HUES48 (cell line): ENCODE measurements around the gene ESRRB.

ENCODE experiments used
- H3K27ac ChIP-seq: one replicate; pipeline ENCODE4 v1.7.0; 2013; ENCODE audit warnings: low read depth, low read length, inconsistent platforms
- H3K27me3 ChIP-seq: 2 replicates; pipeline ENCODE4 v1.6.1; 2013; ENCODE audit warnings: mild to moderate bottlenecking, low read length; ENCODE audit not compliant: control insufficient read depth, insufficient read depth
- H3K36me3 ChIP-seq: 2 replicates; pipeline ENCODE4 v1.6.1; 2013; ENCODE audit warnings: low read length; ENCODE audit not compliant: control insufficient read depth, insufficient read depth
- H3K4me1 ChIP-seq: 2 replicates; pipeline ENCODE4 v1.6.1; 2013; ENCODE audit warnings: mild to moderate bottlenecking, low read length; ENCODE audit not compliant: control insufficient read depth, insufficient read depth
- H3K4me3 ChIP-seq: 2 replicates; pipeline ENCODE4 v1.5.1; 2013; ENCODE audit warnings: mild to moderate bottlenecking, low read depth, low read length
- H3K9ac ChIP-seq: 2 replicates; pipeline ENCODE4 v1.6.1; 2013; ENCODE audit warnings: mild to moderate bottlenecking, low read depth, low read length, moderate library complexity
- H3K9me3 ChIP-seq: 2 replicates; pipeline ENCODE4 v1.6.1; 2013; ENCODE audit warnings: low read length; ENCODE audit not compliant: control insufficient read depth, insufficient read depth

Gene ESRRB

DNA sequence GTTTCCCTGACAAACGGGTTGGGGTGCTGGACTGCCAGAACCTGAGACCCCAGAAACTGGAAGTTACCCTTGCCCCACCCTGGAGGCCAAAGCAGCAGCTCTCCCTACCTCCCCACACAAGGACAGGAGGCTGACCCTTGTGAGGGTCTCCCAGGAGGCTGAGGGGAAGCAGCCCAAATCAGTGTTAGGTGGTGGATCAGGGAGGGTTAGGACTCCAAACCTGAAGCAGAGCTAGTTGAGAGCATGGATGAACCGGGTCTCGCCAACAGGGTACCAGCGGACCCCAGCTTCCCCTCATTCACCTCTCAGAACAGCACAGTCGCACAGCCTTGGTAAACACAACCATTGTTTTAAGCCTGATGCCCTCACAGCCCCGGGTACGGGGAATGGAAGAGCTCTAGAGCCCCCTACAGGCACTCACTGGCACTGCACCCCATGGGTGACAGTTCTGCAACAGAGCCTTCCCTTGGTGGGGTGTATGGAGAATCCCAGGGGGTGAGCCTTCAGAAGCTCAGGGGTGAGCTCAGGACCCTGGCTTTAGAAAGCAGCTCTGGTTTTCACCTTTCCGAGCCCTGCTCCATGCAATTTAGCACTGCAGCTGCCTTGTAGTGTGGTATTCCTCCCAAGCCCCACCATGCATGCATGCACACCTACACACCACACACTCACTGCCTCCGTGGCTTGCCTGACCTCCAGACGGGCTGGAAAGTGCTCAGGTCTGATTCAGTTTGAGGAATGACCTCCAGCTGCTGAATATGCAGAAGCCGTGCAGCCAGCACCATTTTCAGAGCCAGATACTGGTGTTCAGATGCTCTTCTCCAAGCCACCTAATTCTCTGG is 11.2 kb downstream of the ESRRB start:
- no peaks in the 10 kb centered on the region for H3K36me3 ChIP-seq
- H3K9ac ChIP-seq, result no peak overlapping the region
- H3K4me3 ChIP-seq, result no peak overlapping the region
- peaks cover 4% of the 10 kb centered on the region; the same call in 1 of the 2 replicates for H3K4me1 ChIP-seq
- peaks cover 11% of the 10 kb centered on the region; the same call in 1 of the 2 replicates for H3K27me3 ChIP-seq
- H3K27ac ChIP-seq, result no peak overlapping the region
- H3K9me3 ChIP-seq, result no peaks in the 10 kb centered on the region

DNA sequence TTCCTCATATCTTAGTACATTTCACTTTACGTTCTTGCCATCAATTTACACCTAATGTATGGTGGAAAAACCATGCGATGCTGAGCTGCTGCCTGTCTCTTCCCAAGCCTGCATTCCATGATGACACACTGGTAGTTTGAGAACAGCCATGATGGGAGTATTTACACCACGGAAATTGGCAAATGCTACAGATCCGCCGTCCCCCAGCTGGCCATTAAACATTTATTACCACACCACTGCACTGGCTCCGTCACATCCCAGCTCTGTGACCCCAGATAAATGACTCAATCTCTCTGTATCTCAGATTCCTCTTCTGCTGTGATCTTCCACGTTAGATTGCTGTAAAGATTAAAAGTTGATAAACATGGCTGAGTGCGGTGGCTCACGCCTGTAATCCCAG is 13.9 kb downstream of the ESRRB start:
- H3K36me3 ChIP-seq, result no peaks in the 10 kb centered on the region
- no peak overlapping the region for H3K9ac ChIP-seq
- no peaks in the 10 kb centered on the region for H3K9me3 ChIP-seq
- peaks cover 4% of the 10 kb centered on the region; the same call in 1 of the 2 replicates for H3K4me1 ChIP-seq
- H3K27ac ChIP-seq, result no peak overlapping the region
- H3K4me3 ChIP-seq, result no peak overlapping the region
- 0 out of 2 replicates have a peak, but pooled peaks cover under 1% of the 10 kb centered on the region for H3K27me3 ChIP-seq

DNA sequence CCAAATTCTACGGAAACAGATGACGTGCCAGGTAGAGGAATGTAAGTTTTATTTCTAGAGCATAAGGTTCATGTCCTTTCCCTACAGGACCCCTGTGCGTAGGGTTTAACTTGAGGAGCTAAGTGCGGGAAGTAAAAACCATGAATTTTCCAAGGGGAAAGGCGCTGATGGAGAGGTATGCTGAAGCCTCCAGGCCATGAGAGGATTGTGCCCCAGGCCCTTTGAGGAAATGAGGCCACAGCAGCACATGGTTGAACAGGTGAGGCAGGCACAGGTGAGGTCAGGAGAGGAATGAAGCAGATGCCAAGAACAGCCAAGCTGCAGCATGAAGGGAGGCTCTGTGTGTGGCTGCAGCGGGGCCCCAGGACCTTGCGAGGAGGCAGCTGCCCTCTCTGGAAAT is 14.7 kb downstream of the ESRRB start:
- Histone ChIP-seq H3K36me3 (no peaks in the 10 kb centered on the region), H3K27me3 (no peaks in the 10 kb centered on the region), H3K4me1 (peaks cover 4% of the 10 kb centered on the region; the same call in 1 of the 2 replicates), H3K4me3 (no peak overlapping the region), H3K9me3 (no peaks in the 10 kb centered on the region), H3K27ac (no peak overlapping the region), H3K9ac (no peak overlapping the region)

DNA sequence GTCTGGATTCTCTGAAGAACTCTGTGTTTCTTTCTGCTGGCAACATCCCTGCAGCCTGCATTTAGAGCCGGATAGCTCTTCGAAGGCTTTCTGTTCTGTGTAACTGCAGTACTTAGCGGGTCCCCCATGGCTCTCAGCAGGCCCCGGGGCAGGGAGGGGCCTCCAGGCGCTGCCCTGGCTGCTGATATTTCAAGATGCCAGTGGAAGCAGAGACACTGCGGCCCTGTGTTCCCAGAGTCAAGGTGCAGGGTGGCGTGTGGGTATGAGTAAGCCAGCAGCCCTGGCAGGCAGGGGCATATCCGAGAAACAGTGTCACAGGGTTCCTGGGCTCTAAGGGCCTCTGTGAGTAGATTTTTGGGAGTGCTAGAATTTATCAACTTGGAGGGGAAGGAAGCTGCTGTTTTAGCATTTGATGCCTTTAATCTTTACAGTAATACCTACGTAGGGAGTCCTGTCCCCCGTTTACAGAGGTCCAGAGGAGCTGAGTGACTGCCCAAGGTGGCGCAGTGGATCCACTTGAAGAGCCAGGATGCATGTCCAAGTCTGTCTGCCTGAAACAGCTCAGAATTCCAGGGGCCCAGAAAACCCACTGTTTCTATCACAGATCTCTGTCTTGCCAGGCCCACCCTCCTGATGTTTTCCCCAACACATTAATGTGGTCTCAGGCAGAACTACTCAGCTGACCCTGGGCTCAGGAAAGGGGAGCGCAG is 16.2 kb downstream of the ESRRB start:
- Histone ChIP-seq H3K36me3 (no peaks in the 10 kb centered on the region), H3K4me1 (no peaks in the 10 kb centered on the region), H3K9ac (no peak overlapping the region), H3K4me3 (no peak overlapping the region), H3K27ac (no peak overlapping the region), H3K9me3 (no peaks in the 10 kb centered on the region), H3K27me3 (no peaks in the 10 kb centered on the region)

DNA sequence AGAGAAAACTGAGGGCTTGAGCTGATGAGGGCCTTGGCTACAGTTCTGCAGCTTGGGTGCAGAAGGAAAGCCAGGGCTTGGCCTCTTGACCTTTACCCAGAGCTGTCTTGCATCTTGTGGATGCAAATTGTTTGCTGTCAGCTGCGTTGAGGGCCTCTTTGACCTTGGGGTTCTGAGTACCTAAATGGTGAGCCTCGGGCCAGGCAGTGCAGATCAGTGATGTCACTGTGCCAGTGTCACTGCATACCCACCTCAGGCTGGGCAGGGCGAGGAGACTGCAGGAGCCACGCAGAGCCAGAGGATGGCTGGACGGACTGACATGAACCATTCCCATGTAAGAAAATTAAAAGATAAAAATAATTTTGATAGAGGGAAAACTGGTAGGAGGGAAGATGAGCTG is 18.6 kb downstream of the ESRRB start:
- Histone ChIP-seq H3K27ac (no peak overlapping the region), H3K27me3 (no peaks in the 10 kb centered on the region), H3K4me1 (no peaks in the 10 kb centered on the region), H3K4me3 (no peak overlapping the region), H3K9me3 (no peaks in the 10 kb centered on the region), H3K9ac (no peak overlapping the region), H3K36me3 (no peaks in the 10 kb centered on the region)

DNA sequence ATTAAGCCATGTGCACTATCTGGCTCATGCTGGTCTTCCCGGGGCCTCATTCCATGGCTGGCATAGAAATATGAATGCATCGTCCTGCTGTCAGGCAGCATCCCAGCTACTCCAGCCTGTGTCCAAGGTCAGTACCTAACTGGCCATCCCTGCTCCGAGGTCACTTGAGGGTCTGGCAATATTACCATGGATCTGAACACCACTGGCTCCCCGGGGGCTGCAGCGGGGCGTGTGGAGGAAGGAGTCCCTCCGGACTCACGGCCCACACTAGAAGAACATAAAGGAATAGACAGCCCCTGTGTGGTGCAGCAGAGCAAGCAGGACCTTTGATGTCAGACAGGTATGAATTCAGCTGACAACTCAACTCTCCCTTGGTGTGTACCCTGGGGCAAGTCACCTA is 19.2 kb downstream of the ESRRB start:
- Histone ChIP-seq H3K9me3 (no peaks in the 10 kb centered on the region), H3K27ac (no peak overlapping the region), H3K4me3 (no peak overlapping the region), H3K36me3 (no peaks in the 10 kb centered on the region), H3K9ac (no peak overlapping the region), H3K27me3 (no peaks in the 10 kb centered on the region), H3K4me1 (no peaks in the 10 kb centered on the region)

DNA sequence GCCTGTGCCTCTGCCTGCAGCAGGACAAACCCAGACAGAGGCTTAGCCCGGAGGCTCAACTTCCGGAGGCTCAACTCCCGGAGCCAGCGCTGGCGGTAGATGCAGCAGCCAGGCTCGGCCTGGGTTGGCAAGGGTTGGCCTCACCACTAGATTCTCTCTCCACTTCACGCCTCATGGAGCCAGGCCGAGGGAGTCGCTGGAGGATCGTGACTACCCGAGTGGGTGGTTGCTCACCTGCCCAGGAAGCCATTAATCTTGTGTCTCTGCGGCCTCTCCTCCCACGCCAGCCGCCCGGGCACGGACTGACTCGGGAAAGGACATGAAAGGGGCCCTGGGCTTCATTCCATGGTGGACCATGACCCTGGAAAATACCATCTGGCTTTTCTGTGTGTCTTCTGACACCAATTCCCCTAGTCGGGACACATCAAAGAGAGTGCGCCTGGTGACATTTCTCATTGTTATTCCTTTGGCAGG is 20.8 kb downstream of the ESRRB start:
- H3K27ac ChIP-seq, result no peak overlapping the region
- H3K9ac ChIP-seq, result no peak overlapping the region
- H3K27me3 ChIP-seq, result no peaks in the 10 kb centered on the region

DNA sequence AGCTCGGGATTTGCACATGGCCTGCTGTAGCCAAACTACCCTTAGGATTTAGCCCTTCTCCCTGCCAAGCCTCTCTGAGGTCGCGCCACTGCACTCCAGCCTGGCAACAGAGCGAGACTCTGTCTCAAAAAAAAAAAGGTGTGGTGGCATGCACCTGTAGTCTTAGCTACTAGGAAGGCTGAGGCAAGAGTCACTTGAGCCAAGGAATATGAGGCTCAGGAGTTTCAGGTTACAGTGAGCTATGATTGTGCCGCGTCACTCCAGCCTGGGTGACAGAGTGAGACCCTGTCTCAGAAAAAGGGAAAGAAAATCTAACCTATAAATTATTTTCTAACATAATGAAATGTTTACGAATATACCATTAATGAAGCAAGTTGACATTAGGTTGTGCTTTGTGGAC is 29.7 kb downstream of the ESRRB start:
- no peaks in the 10 kb centered on the region for H3K36me3 ChIP-seq
- H3K9me3 ChIP-seq, result no peaks in the 10 kb centered on the region
- no peak overlapping the region for H3K9ac ChIP-seq
- no peak overlapping the region for H3K27ac ChIP-seq
- no peaks in the 10 kb centered on the region; the same call in 1 of the 2 replicates for H3K27me3 ChIP-seq
- H3K4me3 ChIP-seq, result no peak overlapping the region
- peaks cover 3% of the 10 kb centered on the region; the same call in 1 of the 2 replicates for H3K4me1 ChIP-seq

More for the DNA sequence above, 20.8 kb downstream of the ESRRB start:
- Histone ChIP-seq H3K9me3 (no peaks in the 10 kb centered on the region), H3K4me3 (no peak overlapping the region), H3K36me3 (no peaks in the 10 kb centered on the region), H3K4me1 (no peaks in the 10 kb centered on the region)

DNA sequence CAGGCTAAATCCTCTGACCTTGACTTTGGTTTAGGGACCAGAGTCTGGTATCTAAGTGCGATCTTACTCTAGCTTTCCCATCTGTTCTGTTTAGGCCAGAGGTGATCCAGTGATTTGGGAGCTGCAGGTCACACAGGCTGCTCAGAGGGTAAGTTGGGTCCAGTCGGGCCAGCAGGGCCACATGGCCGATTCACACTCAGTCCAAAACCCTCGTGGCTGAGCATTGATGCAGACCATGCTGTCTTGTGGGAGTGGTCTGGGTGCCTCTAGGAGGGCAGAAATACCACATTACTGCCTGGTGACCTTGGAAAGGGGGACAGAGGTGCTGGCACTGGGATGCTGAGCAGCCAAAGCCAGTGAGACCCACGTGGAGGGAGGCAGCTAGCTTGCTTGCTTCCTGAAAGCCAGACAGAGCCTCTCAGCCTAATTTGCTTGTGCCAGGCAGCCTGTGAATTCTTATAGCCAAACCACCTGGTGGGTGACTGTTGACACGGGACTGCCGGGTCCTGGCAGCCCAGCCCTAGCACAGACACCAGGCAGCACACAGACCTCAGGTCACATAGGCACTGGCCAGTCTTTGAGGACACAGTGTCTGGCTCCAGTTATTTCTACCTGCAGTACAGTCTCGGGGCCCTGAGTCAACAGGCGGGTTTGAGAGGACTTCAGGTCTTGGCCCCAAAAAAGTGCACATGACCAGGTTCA is 31.7 kb downstream of the ESRRB start:
- Histone ChIP-seq H3K27me3 (no peaks in the 10 kb centered on the region; the same call in 1 of the 2 replicates), H3K4me1 (peaks cover 3% of the 10 kb centered on the region; the same call in 1 of the 2 replicates), H3K9me3 (no peaks in the 10 kb centered on the region), H3K4me3 (no peak overlapping the region), H3K9ac (no peak overlapping the region), H3K27ac (no peak overlapping the region), H3K36me3 (no peaks in the 10 kb centered on the region)

DNA sequence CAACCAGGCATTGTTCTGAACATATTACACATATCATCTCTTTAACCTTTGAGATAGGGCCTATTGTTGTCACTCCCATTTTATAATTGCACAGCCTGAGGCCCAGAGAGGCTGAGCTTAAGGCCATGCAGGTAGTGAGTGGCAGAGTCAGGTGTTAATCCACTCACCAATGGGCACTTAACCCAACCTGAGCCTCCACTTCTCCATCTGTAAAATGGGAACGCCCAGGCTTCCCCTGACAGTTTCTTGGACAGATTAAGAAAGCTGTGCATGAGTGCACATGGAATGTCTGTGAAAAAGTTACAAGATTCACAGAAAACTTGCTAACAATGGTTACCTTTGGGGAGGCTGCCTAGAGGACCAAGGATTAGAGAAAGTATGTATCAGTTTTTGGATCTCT is 32.9 kb downstream of the ESRRB start:
- Histone ChIP-seq H3K9ac (no peak overlapping the region), H3K27me3 (no peaks in the 10 kb centered on the region; the same call in 1 of the 2 replicates), H3K36me3 (no peaks in the 10 kb centered on the region), H3K9me3 (no peaks in the 10 kb centered on the region), H3K4me3 (no peak overlapping the region), H3K27ac (no peak overlapping the region), H3K4me1 (peaks cover 9% of the 10 kb centered on the region)
